ENCODE results near the gene RREB1. TPM values are rescaled to one million over a fixed set of nuclear protein-coding genes. Genes with fewer than 3 reads are reported as not detected.

The RREB1 gene
- total and polyA plus RNA-seq, 2 of the 4 experiments (the other 2 are of a cell fraction) = 8.4 to 14.5 TPM

GRCh38 chr6:7143476-7143974 is 35.8 kb downstream of the RREB1 start:
- Histone ChIP-seq H3K27ac (ENCODE audit: insufficient read depth, low read length) (no peak overlapping the region), H3K9me1 (ENCODE audit: insufficient read depth, low read length) (peaks cover 20% of the 10 kb centered on the region), H2AFZ (replicated peaks; ENCODE audit: low read length, poor library complexity) (no peak overlapping the region), H3K9ac (ENCODE audit: low read depth, low read length) (no peak overlapping the region), H3K9me3 (ENCODE audit: control insufficient read depth, insufficient read depth, low read length) (no peaks in the 10 kb centered on the region), H4K20me1 (ENCODE audit: insufficient read depth, low read length) (peaks cover 6% of the 10 kb centered on the region), H3K4ac (ENCODE audit: low read depth, low read length) (no peak overlapping the region), H3K27me3 (ENCODE audit: control insufficient read depth, insufficient read depth, low read length) (no peaks in the 10 kb centered on the region), H3K4me2 (ENCODE audit: low read depth, low read length) (no peak overlapping the region), H3K18ac (ENCODE audit: low read depth, low read length) (no peak overlapping the region), H2AK9ac (replicated peaks; ENCODE audit: low read depth, low read length, poor library complexity) (no peak overlapping the region), H3K79me1 (ENCODE audit: low read depth in 1 of 2, low read length in 2 of 2) (peaks cover 24 to 75% of the 10 kb centered on the region in 2 experiments; a peak in 3 of 4 replicates), H4K91ac (ENCODE audit: insufficient read depth, low read depth, low read length) (no peak overlapping the region), H2BK15ac (ENCODE audit: low read depth, low read length) (no peak overlapping the region), H3K14ac (replicated peaks; ENCODE audit: low read depth, low read length) (no peak overlapping the region), H2BK20ac (ENCODE audit: low read depth, low read length) (no peak overlapping the region), H2BK5ac (ENCODE audit: low read depth, low read length, poor library complexity, severe bottlenecking) (no peak overlapping the region), H3K23ac (ENCODE audit: low read depth, low read length) (0 out of 2 replicates have a peak overlapping the region, but pooled peaks have one; percentile 23), H3K4me3 (ENCODE audit: insufficient read depth, low read depth, low read length) (no peak overlapping the region), H2AK5ac (ENCODE audit: low read depth, low read length) (no peak overlapping the region), H3K56ac (ENCODE audit: extremely low read depth, insufficient read depth, low read length) (no peak overlapping the region), H4K8ac (ENCODE audit: low read depth in 2 of 2, low read length in 2 of 2) (no peak overlapping the region), H4K5ac (ENCODE audit: low read depth, low read length) (no peak overlapping the region), H3K36me3 (ENCODE audit: control insufficient read depth, insufficient read depth, low read length) (no peaks in the 10 kb centered on the region), H2BK120ac (ENCODE audit: low read depth, low read length) (no peak overlapping the region), H3K4me1 (ENCODE audit: control insufficient read depth, insufficient read depth, low read length) (peaks cover 37% of the 10 kb centered on the region)
- ChIA-PET POLR2A (ENCODE audit: unreplicated experiment) (no interaction called here), CTCF (no interaction called here)
- ATAC-seq (ENCODE audit: low read depth) (no peak), DNase-seq (no peak)
- in situ Hi-C loops (cut with MboI; ENCODE audit: low sequenced_read_pairs) = no loop called here
- TF ChIP-seq RAD21 (IDR thresholded peaks at IDR 0.05; ENCODE audit: low read length) (peak; percentile 42), SMC3 (IDR thresholded peaks at IDR 0.05; ENCODE audit: low read depth, low read length) (peak; percentile 37; the same call in 1 of the 2 replicates), CHD1 (IDR thresholded peaks at IDR 0.05; ENCODE audit: low read depth, low read length) (no peak)
- TF ChIP-seq, protein P1, sequence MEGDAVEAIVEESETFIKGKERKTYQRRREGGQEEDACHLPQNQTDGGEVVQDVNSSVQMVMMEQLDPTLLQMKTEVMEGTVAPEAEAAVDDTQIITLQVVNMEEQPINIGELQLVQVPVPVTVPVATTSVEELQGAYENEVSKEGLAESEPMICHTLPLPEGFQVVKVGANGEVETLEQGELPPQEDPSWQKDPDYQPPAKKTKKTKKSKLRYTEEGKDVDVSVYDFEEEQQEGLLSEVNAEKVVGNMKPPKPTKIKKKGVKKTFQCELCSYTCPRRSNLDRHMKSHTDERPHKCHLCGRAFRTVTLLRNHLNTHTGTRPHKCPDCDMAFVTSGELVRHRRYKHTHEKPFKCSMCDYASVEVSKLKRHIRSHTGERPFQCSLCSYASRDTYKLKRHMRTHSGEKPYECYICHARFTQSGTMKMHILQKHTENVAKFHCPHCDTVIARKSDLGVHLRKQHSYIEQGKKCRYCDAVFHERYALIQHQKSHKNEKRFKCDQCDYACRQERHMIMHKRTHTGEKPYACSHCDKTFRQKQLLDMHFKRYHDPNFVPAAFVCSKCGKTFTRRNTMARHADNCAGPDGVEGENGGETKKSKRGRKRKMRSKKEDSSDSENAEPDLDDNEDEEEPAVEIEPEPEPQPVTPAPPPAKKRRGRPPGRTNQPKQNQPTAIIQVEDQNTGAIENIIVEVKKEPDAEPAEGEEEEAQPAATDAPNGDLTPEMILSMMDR (conservative IDR thresholded peaks at IDR 0.05; ENCODE audit: low read depth, low read length) = peak; percentile 40
- intact Hi-C loops (cut with micrococcal nuclease) = loop anchor here (10.0 kb wide), 1 partner anchor 419 kb away; no protein-coding TSS in a partner anchor
- dilution Hi-C loops (cut with HindIII; ENCODE audit: low sequenced_read_pairs, unreplicated experiment) = no loop called here
- no TSS peak for BruUV-seq (replicated peaks)
- 52% methylated on average over 3 of the region's 7 CpGs; no CpG with 5 or more reads in 1 of the 2 experiments for WGBS, 2 experiments (ENCODE audit: extremely low coverage in 2 of 2, insufficient read length in 1 of 2)
